Transverse colon (tissue), 4 donors: ENCODE data around the gene TNRC18. TPM values are rescaled to one million over a fixed set of nuclear protein-coding genes. Genes with fewer than 3 reads are reported as not detected.

Source experiments
- DNase-seq: peaks from one replicate; pipeline ENCODE4 v3.0.0-alpha.2; 2019
- H3K27ac ChIP-seq, 4 donors: fragments of 200-600 bp; sonication (generic); 2 replicates each; pipeline ENCODE4 v1.5.1; 2016 to 2018; ENCODE audit warnings: inconsistent platforms in 4 of 4
- H3K27me3 ChIP-seq: fragments of 200-600 bp; sonication (generic); 2 replicates; pipeline ENCODE4 v1.5.1; 2017; ENCODE audit warnings: inconsistent platforms
- H3K36me3 ChIP-seq, 4 donors: fragments of 200-600 bp; sonication (generic); 2 replicates each; pipeline ENCODE4 v1.5.1; 2017 to 2019; ENCODE audit warnings: inconsistent platforms in 4 of 4
- H3K4me1 ChIP-seq, 4 donors: fragments of 200-600 bp; sonication (generic); 2 replicates each; pipeline ENCODE4 v1.5.1; 2017 to 2020; ENCODE audit warnings: inconsistent platforms in 4 of 4
- H3K4me3 ChIP-seq, 4 donors: fragments of 200-600 bp; sonication (generic); 1 replicate in 1 of 4; 2 replicates in 3 of 4; pipeline versions ENCODE4 v1.5.1 to v1.6.1; 2017 to 2019; ENCODE audit warnings: inconsistent platforms in 4 of 4
- H3K9me3 ChIP-seq, 2 donors: fragments of 200-600 bp; sonication (generic); 2 replicates each; pipeline ENCODE4 v1.5.1; 2017 to 2019; ENCODE audit warnings: inconsistent platforms in 2 of 2
- CTCF ChIP-seq, 5 experiments: fragments of 200-600 bp in 3 of 5; fragments of 450-650 bp in 2 of 5; sonication (generic) in 3 of 5; IDR thresholded peaks; 1 replicate in 2 of 5; 2 replicates in 3 of 5; pipeline ENCODE4 v1.5.1; 2016 to 2017; ENCODE audit warnings: antibody characterized with exemption in 5 of 5, inconsistent platforms in 3 of 5, mild to moderate bottlenecking in 2 of 5, moderate library complexity in 1 of 5
- EP300 ChIP-seq: sonication (generic); formaldehyde crosslinking; IDR thresholded peaks from one replicate; pipeline ENCODE4 v1.6.1; 2017; ENCODE audit warnings: antibody characterized with exemption, low read depth
- POLR2A ChIP-seq: fragments of 450-650 bp; IDR thresholded peaks from one replicate; pipeline ENCODE4 v1.6.1; 2016; ENCODE audit warnings: antibody characterized with exemption, mild to moderate bottlenecking, moderate library complexity
- POLR2AphosphoS5 ChIP-seq, 3 donors: sonication (generic); formaldehyde crosslinking; IDR thresholded peaks; one replicate each; pipeline ENCODE4 v1.6.1; 2016; ENCODE audit warnings: antibody characterized with exemption in 3 of 3
- WGBS, 2 donors: methylation state at CpG; one replicate each; pipeline ENCODE4 v1.1.5; 2018; ENCODE audit warnings: low coverage in 1 of 2; 5-methylcytosine and 5-hydroxymethylcytosine counted together
- in situ Hi-C, 4 donors: fragments of 200-750 bp; cut with MboI; loops; one replicate each; pipeline versions ENCODE4 v1.15.0 to v1.15.1; 2017; ENCODE audit warnings: low sequenced_read_pairs in 3 of 4, low pct_ligation_motif_present in 1 of 4, low pct_unique_long_range_greater_than_20kb in 1 of 4
- intact Hi-C: fragments of 100-400 bp; cut with DNase I; formaldehyde crosslinking; loops from one replicate; pipeline ENCODE4 v1.15.1; 2023; ENCODE audit warnings: low total_unique reads
- total RNA-seq, 4 donors: library from RNA; depleted of rRNA; stranded (reverse); fragments of >200 nt; gene quantifications; one replicate each; pipeline ENCODE4 v1.1.0, GENCODE V29; 2016

Gene TNRC18
- total RNA-seq, 4 donors from 2014 or later, result 91.2 to 430 (median 175) TPM

- in situ Hi-C loops, result no loop called here
- WGBS, 2 donors, result 91% methylated on average over 20 of the region's 20 CpGs; no CpG with 5 or more reads in 1 of the 2 donors
- intact Hi-C loops, result no loop called here
- TF ChIP-seq CTCF (IDR thresholded peaks at IDR 0.05) (no peak), POLR2AphosphoS5 (IDR thresholded peaks at IDR 0.05) (no peak), EP300 (no peak), POLR2A (no peak)
- DNase-seq, result no peak
- peaks cover 0 to 30% (median 16%) of the 10 kb centered on the region in 4 donors for H3K36me3 ChIP-seq
- no peaks in the 10 kb centered on the region for H3K27me3 ChIP-seq
- H3K27ac ChIP-seq, result no peak overlapping the region
- H3K4me3 ChIP-seq, result no peak overlapping the region
- H3K9me3 ChIP-seq, result no peaks in the 10 kb centered on the region
- peaks cover 4 to 23% (median 11%) of the 10 kb centered on the region in 4 donors for H3K4me1 ChIP-seq
These were observed 46.4 kb downstream of the TNRC18 start for GRCh38 chr7:5377279-5377678.

GRCh38 chr7:5375925-5376324, 47.7 kb downstream of the TNRC18 start:
- TF ChIP-seq POLR2AphosphoS5 (IDR thresholded peaks at IDR 0.05), result no peak
- no peak for TF ChIP-seq CTCF (IDR thresholded peaks at IDR 0.05)
- TF ChIP-seq POLR2A, result no peak
- no peak for TF ChIP-seq EP300
- DNase-seq, result no peak
- 60 to 84% methylated on average over 4 to 18 of the region's 20 CpGs for WGBS, 2 donors
- H3K4me1 ChIP-seq, result peaks cover 0 to 15% (median 6%) of the 10 kb centered on the region in 4 donors
- H3K27ac ChIP-seq, result no peak overlapping the region
- intact Hi-C loops (no loop called here), in situ Hi-C loops (no loop called here)
- H3K9me3 ChIP-seq, result no peaks in the 10 kb centered on the region
- H3K4me3 ChIP-seq, result no peak overlapping the region
- no peaks in the 10 kb centered on the region for H3K27me3 ChIP-seq
- H3K36me3 ChIP-seq, result peaks cover 0 to 37% (median 16%) of the 10 kb centered on the region in 4 donors

- Histone ChIP-seq H3K9me3 (no peaks in the 10 kb centered on the region), H3K27me3 (no peaks in the 10 kb centered on the region), H3K36me3 (peaks cover 0 to 48% (median 23%) of the 10 kb centered on the region in 4 donors), H3K27ac (no peak overlapping the region), H3K4me3 (no peak overlapping the region), H3K4me1 (peaks cover 0 to 2% (median 0%) of the 10 kb centered on the region in 4 donors)
- intact Hi-C loops (no loop called here), in situ Hi-C loops (loop anchor here in 1 of 4 donors (25.0 kb wide), 1 partner anchor 88 kb away; no protein-coding TSS in a partner anchor)
- DNase-seq, result no peak
- TF ChIP-seq POLR2AphosphoS5 (IDR thresholded peaks at IDR 0.05) (no peak), CTCF (IDR thresholded peaks at IDR 0.05) (no peak), POLR2A (no peak), EP300 (no peak)
- WGBS, 2 donors, result 95% methylated on average over 19 of the region's 19 CpGs; no CpG with 5 or more reads in 1 of the 2 donors
These were observed 49.2 kb downstream of the TNRC18 start for GRCh38 chr7:5374464-5374863.

- TF ChIP-seq CTCF (IDR thresholded peaks at IDR 0.05), result no peak
- TF ChIP-seq POLR2AphosphoS5 (IDR thresholded peaks at IDR 0.05), result no peak
- TF ChIP-seq EP300, result no peak
- no peak for TF ChIP-seq POLR2A
- in situ Hi-C loops, result loop anchor here in 1 of 4 donors (25.0 kb wide), 1 partner anchor 89 kb away; no protein-coding TSS in a partner anchor
- no peaks in the 10 kb centered on the region for H3K9me3 ChIP-seq
- H3K27me3 ChIP-seq, result no peaks in the 10 kb centered on the region
- peaks cover 0 to 48% (median 23%) of the 10 kb centered on the region in 4 donors for H3K36me3 ChIP-seq
- no peak overlapping the region for H3K27ac ChIP-seq
- H3K4me3 ChIP-seq, result no peak overlapping the region
- no peak for DNase-seq
- WGBS, 2 donors, result 96% methylated on average over 6 of the region's 6 CpGs; no CpG with 5 or more reads in 1 of the 2 donors
- peaks cover 0 to 9% (median 0%) of the 10 kb centered on the region in 4 donors for H3K4me1 ChIP-seq
- intact Hi-C loops, result no loop called here
These were observed 50.3 kb downstream of the TNRC18 start for GRCh38 chr7:5373300-5373699.
